Measurements from ENCODE around the gene TMEM175.

- TF ChIP-seq EZH2 (IDR thresholded peaks at IDR 0.05; ENCODE audit: insufficient read depth, poor library complexity, severe bottlenecking) (no peak), EZH2phosphoT487 (IDR thresholded peaks at IDR 0.05; ENCODE audit: insufficient read depth, low read depth) (no peak)
These were observed 30.9 kb upstream of the TMEM175 start for GRCh38 chr4:901192-901910.

All from GM23248 (cell line).